NCI-H460 (cell line): Measurements from ENCODE around the gene MVP. TPM values are rescaled to one million over a fixed set of nuclear protein-coding genes. Genes with fewer than 3 reads are reported as not detected.

ENCODE experiments used
- DNase-seq: peaks from one replicate; pipeline ENCODE4 v3.0.0-alpha.2; 2016; ENCODE audit warnings: low read depth; ENCODE audit errors: extremely low read depth
- total RNA-seq: library from RNA; depleted of rRNA; stranded (reverse); fragments of >200 nt; shearing (Covaris generic); gene quantifications from 2 replicates; pipeline ENCODE4 v1.2.3, GENCODE V29; 2014

Gene MVP
- total RNA-seq, 1 experiment from 2014 or later, result 35.9 TPM

DNA sequence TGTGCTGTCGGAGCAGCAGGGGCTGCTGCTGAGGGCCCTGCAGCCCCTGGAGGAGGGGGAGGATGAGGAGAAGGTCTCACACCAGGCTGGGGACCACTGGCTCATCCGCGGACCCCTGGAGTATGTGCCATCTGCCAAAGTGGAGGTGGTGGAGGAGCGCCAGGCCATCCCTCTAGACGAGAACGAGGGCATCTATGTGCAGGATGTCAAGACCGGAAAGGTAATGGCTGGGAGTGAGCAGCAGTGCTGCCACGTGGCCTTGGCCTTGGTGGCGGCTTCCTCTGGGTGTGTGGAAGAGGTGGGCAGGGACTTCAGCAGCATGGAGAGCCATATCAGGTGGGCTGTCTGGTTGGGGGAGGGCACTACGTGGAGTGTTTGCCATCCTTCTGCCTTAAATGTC, 20.0 kb downstream of the MVP start:
- no peak for DNase-seq

DNA sequence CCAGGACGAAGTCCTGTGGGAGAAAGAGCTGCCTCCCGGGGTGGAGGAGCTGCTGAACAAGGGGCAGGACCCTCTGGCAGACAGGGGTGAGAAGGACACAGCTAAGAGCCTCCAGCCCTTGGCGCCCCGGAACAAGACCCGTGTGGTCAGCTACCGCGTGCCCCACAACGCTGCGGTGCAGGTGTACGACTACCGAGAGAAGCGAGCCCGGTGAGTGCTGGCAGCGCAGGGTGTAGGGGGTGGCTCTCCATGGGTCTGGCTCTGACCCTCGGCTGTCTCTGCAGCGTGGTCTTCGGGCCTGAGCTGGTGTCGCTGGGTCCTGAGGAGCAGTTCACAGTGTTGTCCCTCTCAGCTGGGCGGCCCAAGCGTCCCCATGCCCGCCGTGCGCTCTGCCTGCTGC, 21.4 kb downstream of the MVP start:
- no peak for DNase-seq

DNA sequence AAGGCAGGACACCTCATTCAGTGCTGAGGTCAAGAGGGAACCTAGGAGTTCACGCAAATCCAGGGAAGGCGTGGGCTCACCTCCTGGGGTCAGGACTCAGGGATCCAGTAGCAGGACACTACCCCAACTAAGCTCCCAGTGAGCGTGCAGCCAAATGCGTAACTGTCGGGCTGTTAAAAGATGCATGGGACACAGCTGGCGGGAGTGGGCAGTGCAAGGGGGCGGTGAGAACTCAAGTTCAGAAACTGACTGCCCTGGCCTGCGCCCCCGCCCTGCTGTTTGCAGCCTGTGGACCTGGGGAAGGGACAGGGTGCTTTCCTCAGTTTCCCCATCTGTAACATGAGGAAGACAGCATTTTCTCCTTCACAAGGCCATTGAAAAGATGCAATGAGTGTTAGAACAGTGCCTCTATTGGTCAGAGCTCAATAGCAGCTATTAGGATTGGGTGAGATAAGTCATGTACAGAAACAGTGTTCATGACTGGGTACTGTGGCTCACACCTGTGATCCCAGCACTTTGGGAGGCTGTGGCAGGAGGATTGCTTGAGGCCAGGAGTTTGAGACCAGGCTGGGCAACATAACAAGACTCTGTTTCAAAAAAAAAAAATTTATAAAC, 22.6 kb downstream of the MVP start:
- DNase-seq, result no peak

DNA sequence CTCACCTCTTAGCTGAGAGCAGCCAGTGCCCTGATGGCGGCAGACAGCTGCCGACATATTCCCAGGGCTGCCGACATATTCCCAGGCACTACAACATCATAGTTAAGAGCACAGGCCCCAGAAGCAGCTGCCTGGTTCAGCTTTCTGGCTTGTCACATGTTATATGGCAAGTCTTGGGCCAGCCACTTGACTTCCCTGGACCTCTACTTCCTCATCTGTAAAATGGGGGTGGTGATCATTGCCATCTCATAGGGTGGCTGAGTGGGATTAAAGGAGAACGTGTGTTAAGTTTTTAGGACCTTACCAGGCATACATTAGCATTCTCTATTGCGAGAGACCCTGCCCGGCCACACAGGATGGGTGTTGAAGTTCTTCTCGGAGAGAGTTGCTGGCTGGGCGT, 23.7 kb downstream of the MVP start:
- no peak for DNase-seq

DNA sequence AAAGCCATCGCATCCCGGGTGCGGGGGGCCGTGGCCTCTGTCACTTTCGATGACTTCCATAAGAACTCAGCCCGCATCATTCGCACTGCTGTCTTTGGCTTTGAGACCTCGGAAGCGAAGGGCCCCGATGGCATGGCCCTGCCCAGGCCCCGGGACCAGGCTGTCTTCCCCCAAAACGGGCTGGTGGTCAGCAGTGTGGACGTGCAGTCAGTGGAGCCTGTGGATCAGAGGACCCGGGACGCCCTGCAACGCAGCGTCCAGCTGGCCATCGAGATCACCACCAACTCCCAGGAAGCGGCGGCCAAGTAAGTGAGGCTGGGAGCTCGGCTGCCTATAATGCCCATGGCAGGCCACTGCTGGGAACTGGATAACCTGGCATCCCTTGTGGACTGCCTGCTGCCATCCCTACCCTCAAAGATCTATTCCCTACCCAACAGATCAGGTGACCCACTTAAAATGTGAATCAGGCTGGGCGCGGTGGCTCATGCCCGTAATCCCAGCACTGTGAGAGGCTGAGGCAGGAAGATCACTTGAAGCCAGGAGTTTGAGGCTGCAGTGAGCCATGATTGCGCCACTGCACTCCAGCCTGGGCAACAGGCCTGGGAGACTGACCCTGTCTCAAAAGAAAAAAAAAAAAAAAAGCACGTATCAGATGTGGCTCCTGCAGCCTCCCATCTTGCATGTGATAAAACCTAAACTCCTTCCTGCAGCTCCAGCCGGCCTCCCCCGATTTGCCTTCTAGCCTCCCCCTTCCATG, 24.5 kb downstream of the MVP start:
- DNase-seq, result no peak

DNA sequence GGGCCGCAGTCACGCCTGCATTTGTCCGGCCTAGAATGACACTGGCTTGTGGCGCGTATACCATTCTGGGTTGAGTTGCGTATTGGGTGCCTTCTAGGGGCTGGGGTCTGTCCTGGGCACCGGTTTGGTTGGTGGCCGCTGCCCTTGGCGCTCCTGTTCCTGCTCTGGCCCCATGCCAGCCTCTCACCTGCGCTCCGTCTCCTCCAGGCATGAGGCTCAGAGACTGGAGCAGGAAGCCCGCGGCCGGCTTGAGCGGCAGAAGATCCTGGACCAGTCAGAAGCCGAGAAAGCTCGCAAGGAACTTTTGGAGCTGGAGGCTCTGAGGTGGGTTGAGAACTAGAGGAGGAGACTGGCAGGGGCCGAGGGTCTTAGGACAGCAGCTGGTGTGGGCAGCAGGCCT, 25.4 kb downstream of the MVP start:
- no peak for DNase-seq

DNA sequence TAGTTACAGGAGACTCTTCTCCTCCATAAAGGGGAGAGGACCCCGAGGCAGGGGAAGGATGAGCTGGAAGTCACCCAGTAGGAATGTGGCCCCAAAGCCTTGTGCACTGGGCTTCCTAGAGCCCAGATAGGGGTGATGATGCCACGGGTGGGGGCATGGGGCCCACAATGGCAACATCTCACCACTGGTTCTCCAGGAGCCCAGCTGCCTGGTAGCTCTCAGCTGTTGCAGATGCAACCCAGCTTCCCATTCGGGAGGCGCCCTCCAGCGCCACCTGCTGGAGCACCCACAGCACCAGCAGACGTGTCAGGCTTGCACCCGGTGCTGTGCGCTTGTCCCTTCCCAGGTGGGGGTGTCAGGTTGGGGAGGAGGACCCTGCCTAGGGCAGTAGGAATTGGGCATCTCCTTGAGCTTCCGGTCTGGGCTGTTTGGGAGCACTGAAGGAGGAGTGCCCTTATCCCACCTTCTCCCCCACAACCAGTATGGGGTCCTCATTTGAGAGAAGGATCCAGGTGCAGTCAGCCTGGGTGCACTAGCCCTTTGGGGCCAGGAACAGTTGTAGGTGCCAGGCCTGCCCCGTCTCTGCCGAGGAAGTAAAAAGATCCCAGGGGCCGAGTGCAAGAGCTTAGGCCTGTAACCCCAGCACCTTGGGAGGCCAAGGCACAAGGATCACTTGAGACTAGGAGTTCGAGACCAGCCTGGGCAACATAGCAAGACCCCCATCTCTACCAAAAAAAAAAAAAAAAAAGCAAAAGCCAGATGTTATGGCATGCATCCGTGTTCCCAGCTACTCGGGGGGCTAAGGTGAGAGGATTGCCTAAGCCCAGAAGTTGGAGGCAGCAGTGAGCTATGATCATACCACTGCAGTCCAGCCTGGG, 28.4 kb downstream of the MVP start:
- peak; percentile 62 for DNase-seq

DNA sequence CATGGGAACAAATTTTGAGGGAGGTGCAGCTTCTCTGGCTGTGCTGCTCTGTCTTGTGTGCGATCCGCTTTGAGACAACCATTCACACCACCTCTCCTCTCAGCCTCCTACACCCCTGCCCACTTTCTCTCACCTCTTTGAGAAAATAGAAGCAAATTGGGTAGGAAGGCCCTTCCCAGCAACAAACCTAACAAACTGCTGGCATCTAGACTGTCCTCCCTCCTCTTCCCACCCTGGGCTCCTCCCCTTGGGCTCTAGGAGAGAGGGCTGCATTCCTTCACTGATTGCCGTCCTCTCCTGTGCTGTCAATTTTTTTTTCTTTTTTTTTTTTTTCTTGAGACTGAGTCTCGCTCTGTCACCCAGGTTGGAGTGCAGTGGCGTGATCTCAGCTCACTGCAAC, 29.2 kb downstream of the MVP start:
- no peak for DNase-seq

DNA sequence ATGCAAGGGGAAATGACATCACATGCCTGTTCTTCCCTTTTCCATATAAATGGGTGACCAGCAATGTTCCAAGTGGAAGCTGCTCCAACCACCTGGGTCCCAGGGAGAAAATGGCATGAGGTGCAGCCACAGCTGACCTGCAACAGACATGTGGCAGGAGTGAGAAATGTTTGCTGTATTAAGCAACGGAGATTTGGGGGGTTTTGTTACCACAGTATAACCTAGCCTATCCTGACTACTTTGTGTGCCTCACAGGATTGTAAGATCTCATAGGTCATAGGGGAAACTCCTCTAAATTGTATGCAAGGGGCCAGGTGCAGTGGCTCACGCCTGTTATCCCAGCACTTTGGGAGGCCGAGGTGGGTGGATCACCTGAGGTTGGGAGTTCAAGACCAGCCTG, 30.7 kb downstream of the MVP start:
- DNase-seq, result no peak

DNA sequence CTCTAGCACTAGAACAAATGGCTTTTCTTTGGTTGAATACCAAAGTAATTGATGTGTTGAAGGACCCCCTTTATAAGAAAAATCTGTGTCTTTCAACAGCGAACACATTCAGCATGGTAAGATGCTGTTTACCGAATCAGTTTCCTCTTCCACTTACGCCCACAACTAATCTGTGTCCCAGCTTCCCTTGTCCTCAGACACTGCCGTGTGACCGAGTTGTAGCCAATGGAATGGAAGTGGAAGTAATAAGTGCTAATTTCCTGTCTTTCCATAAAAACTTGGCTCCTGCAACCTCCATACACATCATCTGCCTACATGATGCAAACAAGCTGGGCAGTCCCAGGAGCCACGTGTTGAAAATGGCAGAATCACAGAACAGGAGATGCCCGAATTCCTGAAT, 32.4 kb downstream of the MVP start:
- DNase-seq, result no peak

DNA sequence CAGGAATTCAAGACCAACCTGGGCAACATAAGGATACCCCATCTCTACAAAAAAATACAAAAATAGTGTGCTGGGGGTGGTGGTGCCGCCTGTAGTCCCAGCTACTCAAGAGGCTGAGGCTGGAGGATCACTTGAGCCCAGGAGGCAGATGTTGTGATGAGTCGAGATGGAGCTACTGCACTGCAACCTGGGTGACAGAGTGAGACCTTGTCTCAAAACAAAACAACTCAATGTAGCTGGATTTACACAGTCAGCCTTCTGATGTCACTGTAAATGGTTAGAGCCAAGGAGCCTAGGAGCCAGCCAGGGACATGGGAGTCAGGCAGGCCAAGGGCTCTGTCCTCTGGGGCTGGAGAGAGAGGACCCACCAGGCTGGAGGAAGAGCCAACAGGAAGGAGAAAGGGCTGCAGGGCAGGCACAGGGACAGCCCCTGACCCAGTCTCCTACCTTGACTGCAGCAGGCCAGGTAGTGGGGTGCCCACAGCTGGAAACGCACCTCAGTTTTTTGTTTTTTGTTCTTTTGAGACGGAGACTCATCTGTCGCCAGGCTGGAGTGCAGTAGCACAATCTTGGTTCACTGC, 34.3 kb downstream of the MVP start:
- DNase-seq, result no peak

DNA sequence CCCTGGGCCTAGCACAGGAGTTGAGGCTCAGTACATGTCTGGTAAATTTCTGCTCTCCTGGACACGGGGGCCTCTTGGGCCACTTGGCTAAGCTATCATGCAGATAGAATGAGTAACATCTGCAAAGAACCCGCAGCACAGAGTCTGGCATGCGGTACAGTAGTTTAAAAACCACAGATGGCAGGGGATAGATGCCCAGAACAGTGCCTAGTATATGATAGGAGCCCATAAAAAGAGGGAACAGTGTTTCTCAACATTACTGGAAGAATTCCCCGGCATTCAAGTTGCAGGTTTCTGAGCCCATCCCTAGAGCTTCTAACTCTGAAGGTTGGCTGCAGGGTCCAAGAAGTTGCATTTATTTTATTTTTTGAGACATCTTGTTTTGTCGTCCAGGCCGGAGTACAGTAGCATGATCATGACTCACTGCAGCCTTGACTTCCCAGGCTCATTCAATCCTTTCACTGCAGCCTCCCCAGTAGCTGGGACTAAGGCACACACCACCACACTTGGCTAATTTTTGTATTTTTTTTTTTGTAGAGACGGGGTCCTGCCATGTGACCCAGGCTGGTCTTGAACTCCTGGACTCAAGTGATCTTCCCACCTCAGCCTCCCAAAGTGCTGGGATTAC, 37.0 kb downstream of the MVP start:
- DNase-seq, result no peak

DNA sequence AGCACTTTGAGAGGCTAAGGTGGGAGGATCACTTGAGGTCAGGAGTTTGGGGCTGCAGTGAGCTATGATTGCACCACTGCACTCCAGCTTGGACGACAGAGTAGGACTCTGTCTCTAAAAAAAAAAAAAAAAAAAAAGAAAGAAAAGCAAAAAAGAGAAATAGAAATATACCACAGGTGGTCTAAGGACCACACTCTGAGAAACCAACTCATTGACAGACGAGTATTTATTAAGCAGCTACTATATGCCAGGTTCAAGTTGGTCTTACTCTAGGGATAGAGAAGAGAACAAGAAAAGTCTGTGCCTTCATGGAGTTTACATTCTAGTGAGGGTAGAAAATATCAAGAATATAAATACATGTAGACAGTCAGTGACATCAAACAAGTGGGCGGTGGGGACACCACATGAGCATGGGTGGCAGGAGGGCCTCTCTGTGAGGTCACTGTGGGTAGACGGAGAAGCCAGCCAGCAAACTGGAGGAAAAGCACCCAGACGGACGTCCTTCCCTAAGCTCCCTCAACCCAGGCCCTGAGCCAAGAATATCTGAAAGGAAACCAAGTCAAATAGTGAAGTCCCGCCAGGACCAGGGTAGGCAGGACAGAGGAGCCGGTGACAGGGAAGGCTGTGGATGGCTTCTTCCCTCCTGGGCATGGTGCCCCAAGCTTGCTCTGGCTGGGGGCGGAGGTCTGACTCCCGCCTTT, 38.0 kb downstream of the MVP start:
- DNase-seq, result no peak

DNA sequence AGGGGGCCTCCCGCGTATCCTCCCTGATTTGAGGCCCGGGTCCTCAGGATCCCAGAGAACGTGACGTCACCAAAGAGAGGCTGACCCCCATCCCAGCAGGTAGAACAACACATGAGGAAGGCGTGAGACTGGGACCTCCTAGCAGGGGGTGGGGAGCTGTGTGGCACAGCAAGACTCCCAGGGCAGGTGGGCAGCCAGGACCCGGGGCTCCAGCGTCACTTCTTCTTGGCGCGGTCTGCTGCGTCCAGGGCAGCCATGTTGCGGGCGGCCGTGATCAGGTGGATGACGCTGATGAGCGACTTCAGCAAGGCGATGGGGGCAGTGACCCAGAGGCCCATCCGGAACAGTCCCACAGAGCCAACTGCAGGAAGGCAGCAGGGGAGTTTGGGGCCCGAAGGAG, 38.7 kb downstream of the MVP start:
- no peak for DNase-seq

DNA sequence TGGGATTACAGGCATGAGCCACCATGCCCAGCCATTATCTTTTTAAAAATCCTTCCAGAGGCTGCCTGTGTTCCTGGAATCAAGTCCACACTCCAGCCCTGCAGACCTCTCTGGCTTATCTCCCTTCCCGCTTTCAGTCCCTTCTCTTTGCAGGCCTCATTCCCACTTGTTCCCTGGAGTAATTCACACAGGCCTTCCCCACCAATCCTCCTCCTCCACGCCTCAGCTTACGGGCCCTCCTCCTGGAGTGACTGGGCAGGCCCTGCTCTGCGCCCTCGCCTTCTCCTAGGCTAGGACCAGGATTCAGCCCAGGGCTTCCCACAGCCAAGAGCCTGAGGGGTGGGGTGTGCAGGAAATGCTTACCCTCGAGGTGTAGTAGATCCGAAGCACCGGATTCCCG, 40.0 kb downstream of the MVP start:
- no peak for DNase-seq

DNA sequence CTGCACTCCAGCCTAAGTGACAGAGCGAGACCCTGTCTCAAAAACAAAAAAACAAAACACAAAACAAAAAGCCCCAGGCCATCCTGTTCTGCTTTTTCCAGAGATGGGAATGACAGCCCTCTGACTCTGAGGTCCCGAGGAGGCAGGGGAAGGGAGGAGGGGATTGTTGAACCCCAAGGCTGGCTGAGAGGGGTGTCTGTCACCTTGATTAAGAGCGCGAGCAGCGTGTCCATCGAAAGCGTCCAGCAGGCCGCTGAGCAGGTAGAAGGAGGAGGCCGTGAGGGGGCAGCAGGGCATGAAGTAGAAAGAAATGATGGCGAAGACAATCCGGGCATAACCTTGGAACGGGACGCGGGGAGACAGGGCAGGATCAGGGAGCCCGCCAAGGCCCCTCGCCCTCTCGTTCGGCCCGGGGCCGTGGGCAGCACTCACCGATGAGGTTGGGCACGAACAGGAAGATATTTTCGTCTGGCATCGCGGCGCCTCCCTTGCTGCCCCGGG, 42.2 kb downstream of the MVP start:
- DNase-seq, result no peak

DNA sequence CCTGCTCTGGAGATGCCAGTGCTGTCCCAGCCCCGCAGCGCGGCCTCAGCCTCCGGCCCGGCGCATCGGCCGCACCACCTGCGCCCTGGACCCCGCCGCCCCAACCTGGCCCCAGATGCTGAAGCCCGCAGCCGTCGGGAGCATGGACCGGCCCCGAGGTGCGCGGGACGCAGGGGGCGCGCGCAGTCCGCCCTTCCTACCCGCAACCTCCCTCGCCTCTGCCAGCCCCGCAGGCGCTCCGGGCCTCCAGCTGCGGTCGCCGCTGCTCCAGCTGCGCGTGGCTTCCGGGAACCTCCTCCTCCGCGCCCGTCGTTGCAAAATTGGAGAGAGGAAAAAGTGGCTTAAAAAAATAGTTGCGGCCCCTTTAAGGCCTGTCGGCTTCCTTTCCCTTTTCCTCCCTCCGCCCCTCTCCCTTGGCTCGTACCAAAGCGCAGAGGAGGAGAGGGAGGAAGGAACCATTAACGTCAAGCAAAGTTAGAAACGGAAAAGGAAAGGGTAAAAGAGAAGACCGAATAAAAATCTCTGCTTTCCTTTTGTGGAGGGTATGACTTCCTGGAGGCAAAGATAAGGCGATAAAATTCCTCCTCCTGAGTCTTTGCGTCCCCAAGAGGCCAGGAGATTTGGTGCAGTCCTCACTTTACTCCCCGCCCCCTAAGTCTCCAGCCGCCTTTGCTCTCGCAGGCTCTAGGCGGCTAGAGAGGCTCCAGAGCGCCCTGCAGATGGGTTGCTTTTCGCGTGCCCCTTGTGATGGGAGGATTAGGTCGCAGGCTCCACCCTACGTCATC, 42.8 kb downstream of the MVP start, which contains the start of gene CDIPT:
Gene CDIPT, minus strand, starts transcription at position 343 of the 785 bp plus-strand sequence. CDS start 369 bp downstream, outside the sequence.
- DNase-seq, result peak; percentile 96

DNA sequence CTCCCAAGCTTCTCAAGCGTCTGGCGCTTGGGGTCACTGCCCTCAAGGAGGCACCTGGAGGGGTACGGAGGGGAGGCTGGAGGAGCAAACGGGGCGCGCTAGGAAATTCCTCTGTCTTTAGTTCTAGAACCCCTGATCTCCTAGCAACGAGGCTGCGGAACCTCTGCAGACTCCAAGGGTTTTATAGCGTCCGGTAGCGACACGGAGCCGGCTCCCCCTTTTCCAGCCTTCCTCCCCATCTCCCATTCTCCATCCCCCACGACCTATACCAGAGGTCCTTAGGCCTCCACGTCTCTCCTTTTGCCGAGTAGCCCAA, 43.4 kb downstream of the MVP start:
- DNase-seq, result no peak

DNA sequence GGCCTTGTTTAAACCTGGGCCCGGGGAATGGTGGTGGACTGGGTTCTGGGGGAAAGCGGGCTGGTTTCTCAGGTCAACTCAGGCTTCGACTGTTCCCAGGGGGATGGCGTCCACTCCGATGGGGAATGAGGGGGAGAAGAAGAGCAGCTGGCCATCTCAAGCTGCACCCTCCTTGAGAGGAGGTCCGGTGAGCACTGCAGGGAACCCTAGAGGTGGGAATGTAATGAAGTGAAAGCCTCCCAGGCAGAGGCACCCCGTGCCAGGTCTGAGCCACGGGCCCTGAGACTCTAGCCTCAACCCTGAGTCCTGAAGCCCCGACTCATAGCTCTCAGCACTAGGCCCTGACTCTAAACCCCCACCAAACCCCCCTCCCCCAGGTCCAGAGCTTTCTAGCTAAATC, 43.9 kb downstream of the MVP start:
- no peak for DNase-seq
